K562 (cell line): ENCODE results near the gene RBPMS2. TPM values are rescaled to one million over a fixed set of nuclear protein-coding genes. Genes with fewer than 3 reads are reported as not detected.

ENCODE experiments used
- CHD4 ChIP-seq: fragments of 200-600 bp; sonication (generic); IDR thresholded peaks from 3 replicates; pipeline ENCODE4 v1.6.1; 2012; ENCODE audit warnings: low read depth, mild to moderate bottlenecking, mixed read lengths, low read length, inconsistent platforms; ENCODE audit not compliant: insufficient read depth, insufficient replicate concordance, poor library complexity, severe bottlenecking
- CSDE1 ChIP-seq, 2 experiments: fragments of 450-650 bp; IDR thresholded peaks; 2 replicates each; pipeline ENCODE4 v1.6.1; 2016; ENCODE audit warnings: mild to moderate bottlenecking in 1 of 2
- MCM5 ChIP-seq: fragments of 450-650 bp; IDR thresholded peaks from 2 replicates; pipeline ENCODE4 v1.6.1; 2016; ENCODE audit warnings: low read depth
- PPARD ChIP-seq: fragments of 250-450 bp; sonication (Bioruptor Pico); IDR thresholded peaks from 2 replicates; pipeline ENCODE4 v1.8.0; 2022; ENCODE audit warnings: inconsistent platforms, mild to moderate bottlenecking, moderate library complexity
- RB1 ChIP-seq: fragments of 450-650 bp; IDR thresholded peaks from 2 replicates; pipeline ENCODE4 v1.6.1; 2017; ENCODE audit warnings: low read depth, mild to moderate bottlenecking
- ZFX ChIP-seq: sonication (generic); formaldehyde crosslinking; IDR thresholded peaks from 2 replicates; pipeline ENCODE4 v1.8.0; 2022; ENCODE audit warnings: mild to moderate bottlenecking, missing genetic modification reagents, moderate library complexity
- polyA plus RNA-seq, 8 experiments: library from polyadenylated mRNA; depleted of rRNA in 4 of 8; stranded (reverse) in 5 of 8; unstranded in 3 of 8; fragments of >200 nt; fragmentation: Nextera tagmentation in 2 of 8; fragmentation: Illumina TruSeq in 1 of 8; extraction: Ambion mirVana in 2 of 8; extraction: Trizol in 1 of 8; gene quantifications; 2 replicates each; pipeline versions ENCODE4 v1.2.1 to v1.2.3, GENCODE V29; 2011 to 2014; ENCODE audit warnings: inconsistent platforms in 1 of 8, missing spikeins in 1 of 8
- total RNA-seq, 7 experiments: library from RNA; depleted of rRNA in 6 of 7; stranded (reverse); fragments of >200 nt in 6 of 7; fragmentation: Illumina TruSeq in 2 of 7; extraction: Trizol in 2 of 7; gene quantifications; 2 replicates each; pipeline versions ENCODE4 v1.2.1 to v1.2.3, GENCODE V29; 2011 to 2021; ENCODE audit warnings: low replicate concordance in 1 of 7
- TF ChIP-seq, protein P1 (sequence below): fragments of 250-450 bp; sonication (Bioruptor Pico); IDR thresholded peaks from 2 replicates; pipeline ENCODE4 v1.5.1; 2021; ENCODE audit warnings: mild to moderate bottlenecking
- TF ChIP-seq, protein P2 (sequence below), 2 experiments: IDR thresholded peaks; 2 replicates each; pipeline ENCODE4 v1.6.1; 2011; ENCODE audit warnings: borderline replicate concordance in 1 of 2, control low read depth in 1 of 2, low read depth in 1 of 2, low read length in 1 of 2, mild to moderate bottlenecking in 1 of 2, mixed read lengths in 1 of 2, moderate library complexity in 1 of 2; ENCODE audit not compliant: insufficient read depth in 1 of 2, insufficient read length in 1 of 2, poor library complexity in 1 of 2, severe bottlenecking in 1 of 2; ENCODE audit errors: extremely low read depth in 1 of 2

The RBPMS2 gene
- total and polyA plus RNA-seq, 9 of the 15 experiments (the other 6 are each of a cell fraction or from before 2014, with no cell fraction given) = 0.11 to 2.6 (median 0.37) TPM; not detected in 1

DNA sequence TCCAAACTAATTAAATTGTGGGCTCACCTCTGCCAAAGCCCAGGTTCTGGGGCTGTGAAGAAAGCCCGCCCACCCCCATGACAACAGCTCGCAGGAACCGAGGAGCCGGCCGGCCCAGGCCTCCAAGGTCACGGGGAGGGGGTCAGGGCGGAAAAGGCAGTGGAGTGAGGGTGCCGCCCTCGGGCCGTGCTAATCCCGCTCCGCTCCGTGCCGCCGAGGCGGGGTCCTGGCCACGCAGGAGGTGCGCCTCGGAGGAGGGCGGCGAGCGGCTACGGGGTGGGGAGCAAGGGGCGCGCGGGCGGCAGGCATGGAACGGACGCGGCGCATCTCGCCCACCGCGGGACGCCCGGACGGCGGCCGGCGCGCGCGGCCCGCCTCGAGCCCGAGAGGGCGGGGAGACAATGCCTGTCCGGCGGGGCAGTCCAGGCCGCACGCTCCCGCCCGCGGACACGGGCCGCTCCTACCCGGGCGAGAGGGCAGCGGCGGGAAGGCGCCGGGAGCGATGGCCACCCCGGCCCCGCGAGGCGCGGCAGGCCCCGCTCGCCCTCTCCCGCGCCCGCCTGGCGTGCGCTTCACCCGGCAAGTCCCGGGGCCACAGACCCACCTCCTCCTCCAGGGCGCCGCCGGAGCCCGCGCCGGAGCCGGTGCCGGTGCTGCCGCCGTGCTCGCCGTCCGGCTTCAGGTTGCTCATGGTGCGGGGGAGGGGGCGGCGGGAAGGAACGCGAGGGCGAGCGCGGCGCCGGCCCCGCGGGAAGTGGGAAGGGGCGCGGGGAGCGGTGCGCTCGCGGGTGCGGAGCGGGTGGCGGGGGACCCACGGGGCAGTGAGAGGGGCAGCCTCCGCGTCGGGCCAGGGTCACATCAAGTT, 528 bp downstream of the RBPMS2 start (continued):
- TF ChIP-seq, protein P1, sequence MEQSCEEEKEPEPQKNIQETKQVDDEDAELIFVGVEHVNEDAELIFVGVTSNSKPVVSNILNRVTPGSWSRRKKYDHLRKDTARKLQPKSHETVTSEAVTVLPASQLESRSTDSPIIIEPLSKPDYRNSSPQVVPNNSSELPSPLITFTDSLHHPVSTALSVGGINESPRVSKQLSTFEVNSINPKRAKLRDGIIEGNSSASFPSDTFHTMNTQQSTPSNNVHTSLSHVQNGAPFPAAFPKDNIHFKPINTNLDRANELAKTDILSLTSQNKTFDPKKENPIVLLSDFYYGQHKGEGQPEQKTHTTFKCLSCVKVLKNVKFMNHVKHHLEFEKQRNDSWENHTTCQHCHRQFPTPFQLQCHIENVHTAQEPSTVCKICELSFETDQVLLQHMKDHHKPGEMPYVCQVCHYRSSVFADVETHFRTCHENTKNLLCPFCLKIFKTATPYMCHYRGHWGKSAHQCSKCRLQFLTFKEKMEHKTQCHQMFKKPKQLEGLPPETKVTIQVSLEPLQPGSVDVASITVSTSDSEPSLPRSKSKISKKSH (CRISPR knock-in tag) = no peak
- peak; percentile 37 for TF ChIP-seq ZFX (CRISPR knock-in tag)
- no peak for TF ChIP-seq CSDE1 (IDR thresholded peaks at IDR 0.05)
- no peak for TF ChIP-seq MCM5
- peak; percentile 26; the same call in 1 of the 2 replicates for TF ChIP-seq RB1
- TF ChIP-seq, protein P2, sequence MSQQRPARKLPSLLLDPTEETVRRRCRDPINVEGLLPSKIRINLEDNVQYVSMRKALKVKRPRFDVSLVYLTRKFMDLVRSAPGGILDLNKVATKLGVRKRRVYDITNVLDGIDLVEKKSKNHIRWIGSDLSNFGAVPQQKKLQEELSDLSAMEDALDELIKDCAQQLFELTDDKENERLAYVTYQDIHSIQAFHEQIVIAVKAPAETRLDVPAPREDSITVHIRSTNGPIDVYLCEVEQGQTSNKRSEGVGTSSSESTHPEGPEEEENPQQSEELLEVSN (IDR thresholded peaks at IDR 0.05; ENCODE audit: borderline replicate concordance in 1 of 2, extremely low read depth in 1 of 2, insufficient read depth in 1 of 2, insufficient read length in 1 of 2, low read depth in 1 of 2, low read length in 1 of 2, poor library complexity in 1 of 2, severe bottlenecking in 1 of 2) = peak in 1 of 2 experiments; percentile 47
- TF ChIP-seq CHD4 = no peak
- TF ChIP-seq PPARD (CRISPR knock-in tag) = no peak
